Activated B cell treated with CpG ODN at 0.5 μM for 24 hours (primary cell): Measurements from ENCODE around the gene NUPR1. TPM values are rescaled to one million over a fixed set of nuclear protein-coding genes. Genes with fewer than 3 reads are reported as not detected.
"Not testable (repeated sequence)": the region's sequence is repeated elsewhere in the genome, so short reads cannot be mapped to it uniquely, and the experiment has no call there.

Source experiments
- ATAC-seq: fragments of 200-7000 bp; cut with Tn5 transposase; one replicate; pipeline ENCODE4 v1.10.0; 2021; ENCODE audit warnings: low read depth, mild to moderate bottlenecking, moderate library complexity
- CTCF ChIA-PET: fragments of 350-600 bp; sonication (Branson Sonifier 250); formaldehyde crosslinking; loops from one replicate; lab custom pipeline; 2021; ENCODE audit warnings: antibody characterized with exemption; lab: Charles Lee
- POLR2A ChIA-PET: fragments of 350-600 bp; sonication (Branson Sonifier 250); formaldehyde crosslinking; loops from one replicate; lab custom pipeline; 2021; ENCODE audit warnings: antibody characterized with exemption; lab: Charles Lee
- DNase-seq: peaks from one replicate; pipeline ENCODE4 v3.0.0; 2022
- H3K27ac Mint-ChIP-seq: one replicate; pipeline ENCODE4 v1.8.0; 2020; ENCODE audit warnings: mixed read lengths
- H3K27me3 Mint-ChIP-seq: one replicate; pipeline ENCODE4 v1.8.0; 2021; ENCODE audit warnings: mixed read lengths
- H3K36me3 Mint-ChIP-seq: one replicate; pipeline ENCODE4 v1.8.0; 2021; ENCODE audit warnings: low read depth, mixed read lengths
- H3K4me1 Mint-ChIP-seq: one replicate; pipeline ENCODE4 v1.8.0; 2021; ENCODE audit warnings: mixed read lengths
- H3K4me3 Mint-ChIP-seq: one replicate; pipeline ENCODE4 v1.8.0; 2020; ENCODE audit warnings: mild to moderate bottlenecking, mixed read lengths
- H3K9me3 Mint-ChIP-seq: one replicate; pipeline ENCODE4 v1.8.0; 2020; ENCODE audit warnings: mixed read lengths
- intact Hi-C: fragments of 100-400 bp; cut with micrococcal nuclease; formaldehyde crosslinking; loops from one replicate; pipeline ENCODE4 v1.15.1; 2024
- total RNA-seq: library from RNA; stranded (reverse); gene quantifications from 2 replicates; pipeline ENCODE4 v1.2.3, GENCODE V29; 2022
- TF ChIP-seq, protein P1 (sequence below): fragments of 200-600 bp; IDR thresholded peaks from one replicate; pipeline ENCODE4 v1.8.0; 2022; ENCODE audit warnings: antibody characterized with exemption, mild to moderate bottlenecking

The NUPR1 gene
- total RNA-seq, 1 donor from 2014 or later, result not detected

DNA sequence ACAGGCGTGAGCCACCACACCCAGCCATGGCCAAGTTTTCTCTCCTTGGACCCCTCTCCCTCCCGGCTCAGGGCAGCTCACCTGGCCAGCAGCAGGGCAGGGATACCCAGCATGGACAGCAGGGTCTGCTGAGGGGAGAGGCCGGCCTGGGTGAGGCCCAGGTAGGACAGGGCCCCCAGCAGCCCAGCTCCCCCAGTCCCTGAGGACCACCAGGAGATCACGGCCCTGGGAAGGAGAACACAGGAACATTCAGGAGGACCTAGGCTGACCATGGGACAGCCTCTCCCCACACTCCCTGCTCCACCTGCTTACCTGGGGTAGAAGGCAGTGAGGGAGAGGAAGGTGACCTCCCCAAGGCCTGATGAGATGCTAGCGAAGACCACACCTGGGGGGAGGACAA, 52.5 kb downstream of the NUPR1 start:
- CTCF ChIA-PET, result no interaction called here
- TF ChIP-seq, protein P1, sequence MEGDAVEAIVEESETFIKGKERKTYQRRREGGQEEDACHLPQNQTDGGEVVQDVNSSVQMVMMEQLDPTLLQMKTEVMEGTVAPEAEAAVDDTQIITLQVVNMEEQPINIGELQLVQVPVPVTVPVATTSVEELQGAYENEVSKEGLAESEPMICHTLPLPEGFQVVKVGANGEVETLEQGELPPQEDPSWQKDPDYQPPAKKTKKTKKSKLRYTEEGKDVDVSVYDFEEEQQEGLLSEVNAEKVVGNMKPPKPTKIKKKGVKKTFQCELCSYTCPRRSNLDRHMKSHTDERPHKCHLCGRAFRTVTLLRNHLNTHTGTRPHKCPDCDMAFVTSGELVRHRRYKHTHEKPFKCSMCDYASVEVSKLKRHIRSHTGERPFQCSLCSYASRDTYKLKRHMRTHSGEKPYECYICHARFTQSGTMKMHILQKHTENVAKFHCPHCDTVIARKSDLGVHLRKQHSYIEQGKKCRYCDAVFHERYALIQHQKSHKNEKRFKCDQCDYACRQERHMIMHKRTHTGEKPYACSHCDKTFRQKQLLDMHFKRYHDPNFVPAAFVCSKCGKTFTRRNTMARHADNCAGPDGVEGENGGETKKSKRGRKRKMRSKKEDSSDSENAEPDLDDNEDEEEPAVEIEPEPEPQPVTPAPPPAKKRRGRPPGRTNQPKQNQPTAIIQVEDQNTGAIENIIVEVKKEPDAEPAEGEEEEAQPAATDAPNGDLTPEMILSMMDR, result no peak
- Mint-ChIP-seq H3K27me3 (no peaks in the 10 kb centered on the region), H3K4me3 (no peak overlapping the region), H3K36me3 (peaks cover 51% of the 10 kb centered on the region), H3K27ac (no peak overlapping the region), H3K9me3 (no peaks in the 10 kb centered on the region), H3K4me1 (peaks cover 10% of the 10 kb centered on the region)
- POLR2A ChIA-PET, result no interaction called here
- intact Hi-C loops, result no loop called here
- ATAC-seq, result no peak
- no peak for DNase-seq

DNA sequence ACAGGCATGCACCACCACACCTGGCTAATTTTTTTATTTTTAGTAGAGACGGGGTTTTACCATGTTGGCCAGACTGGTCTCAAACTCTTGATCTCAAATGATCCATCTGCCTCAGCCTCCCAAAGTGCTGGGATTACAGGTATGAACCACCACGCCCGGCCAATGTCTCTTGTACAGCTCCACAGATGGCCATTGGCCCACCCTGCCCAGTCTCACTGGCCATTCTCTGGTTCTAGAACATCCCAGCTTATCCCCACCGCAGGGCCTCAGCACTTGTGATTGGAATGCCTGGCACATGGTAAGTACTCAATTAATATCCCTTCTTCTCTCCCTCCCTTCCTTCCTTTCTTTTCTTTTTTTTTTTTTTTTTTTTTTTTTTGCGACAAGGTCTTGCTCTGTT, 55.4 kb downstream of the NUPR1 start:
- CTCF ChIA-PET, H3K27ac Mint-ChIP-seq: not testable (repeated sequence)
- POLR2A ChIA-PET, result interaction anchor here (1.3 kb wide), 1 partner anchor 9 kb away, joined by 4 read pairs; no protein-coding TSS in a partner anchor

More for the DNA sequence above, 55.4 kb downstream of the NUPR1 start:
- H3K27me3 Mint-ChIP-seq, H3K9me3 Mint-ChIP-seq, ATAC-seq, H3K4me3 Mint-ChIP-seq, DNase-seq, intact Hi-C loops, H3K4me1 Mint-ChIP-seq: not testable (repeated sequence)
- peaks cover 60% of the 10 kb centered on the region for H3K36me3 Mint-ChIP-seq

Other genes starting within 250 kb of the NUPR1 start
- gene SBK1, start 246.4 kb downstream of the NUPR1 start, total RNA-seq, result 0.39 and 0.58 TPM in 2 replicates
- 2.1 and 6.8 TPM in 2 replicates for gene NPIPB6, start 175.5 kb downstream of the NUPR1 start, total RNA-seq
- gene EIF3CL, start 135.1 kb downstream of the NUPR1 start, total RNA-seq, result 98.8 and 99.8 TPM in 2 replicates
- gene NPIPB7, start 66.6 kb downstream of the NUPR1 start, total RNA-seq, result 0.34 TPM in 1 of 2 replicates, not detected in the other
- 27.9 and 32.0 TPM in 2 replicates for gene CLN3, start 46.9 kb downstream of the NUPR1 start, total RNA-seq
- gene APOBR, start 44.3 kb downstream of the NUPR1 start, total RNA-seq, result 2.9 and 3.2 TPM in 2 replicates
- gene IL27, start 32.1 kb downstream of the NUPR1 start, total RNA-seq, result not detected in 2 replicates
- 34.1 and 40.3 TPM in 2 replicates for gene SGF29, start 14.9 kb upstream of the NUPR1 start, total RNA-seq
- gene SULT1A2, start 58.1 kb upstream of the NUPR1 start, total RNA-seq, result 0.24 TPM in 1 of 2 replicates, not detected in the other
- gene SULT1A1, start 71.1 kb upstream of the NUPR1 start, total RNA-seq, result 2.1 and 3.3 TPM in 2 replicates
- gene NPIPB8, start 99.1 kb upstream of the NUPR1 start, total RNA-seq, result 0.11 TPM in 1 of 2 replicates, not detected in the other
- gene EIF3C, start 172.5 kb upstream of the NUPR1 start, total RNA-seq, result 673 and 689 TPM in 2 replicates
- 4.6 and 5.7 TPM in 2 replicates for gene NPIPB9, start 212.8 kb upstream of the NUPR1 start, total RNA-seq